SHP77 treated with DMSO at 0.1 percent for 48 hours (cell line): ENCODE results near the gene CPVL.

Source experiments
- DNase-seq: peaks from one replicate; lab custom pipeline; 2025; lab: John Stamatoyannopoulos, UW

CPVL gene

GRCh38 chr7:29000717-29001076 is 145.6 kb downstream of the CPVL start:
- DNase-seq: no peak

- DNase-seq: no peak
These were observed 146.2 kb downstream of the CPVL start for GRCh38 chr7:28999895-29000716.

GRCh38 chr7:28999427-28999826 is 146.9 kb downstream of the CPVL start:
- no peak for DNase-seq

- DNase-seq: peak; percentile 24
These were observed 148.2 kb downstream of the CPVL start for GRCh38 chr7:28998105-28998504.

- peak; percentile 7 for DNase-seq
These were observed 149.5 kb downstream of the CPVL start for GRCh38 chr7:28996836-28997235.

- no peak for DNase-seq
These were observed 153.0 kb downstream of the CPVL start for GRCh38 chr7:28993371-28993770.

- no peak for DNase-seq
These were observed 153.5 kb downstream of the CPVL start for GRCh38 chr7:28992798-28993197.

GRCh38 chr7:28990200-28990960 is 156.0 kb downstream of the CPVL start:
- DNase-seq: no peak

- no peak for DNase-seq
These were observed 156.9 kb downstream of the CPVL start for GRCh38 chr7:28989211-28989980.

GRCh38 chr7:28988810-28989209 is 157.5 kb downstream of the CPVL start:
- DNase-seq: no peak

GRCh38 chr7:28988091-28988490 is 158.2 kb downstream of the CPVL start:
- DNase-seq: no peak

GRCh38 chr7:28986765-28987110 is 159.6 kb downstream of the CPVL start:
- no peak for DNase-seq

GRCh38 chr7:28986028-28986764 is 160.1 kb downstream of the CPVL start:
- DNase-seq: no peak

- DNase-seq: no peak
These were observed 161.7 kb downstream of the CPVL start for GRCh38 chr7:28984631-28985030.

GRCh38 chr7:28984217-28984616 is 162.1 kb downstream of the CPVL start:
- no peak for DNase-seq

- DNase-seq: no peak
These were observed 162.7 kb downstream of the CPVL start for GRCh38 chr7:28983396-28984190.

GRCh38 chr7:28981161-28981465 is 165.2 kb downstream of the CPVL start:
- DNase-seq: no peak

GRCh38 chr7:28980451-28981160 is 165.7 kb downstream of the CPVL start:
- no peak for DNase-seq

GRCh38 chr7:28979776-28980175 is 166.6 kb downstream of the CPVL start:
- no peak for DNase-seq

- DNase-seq: no peak
These were observed 168.5 kb downstream of the CPVL start for GRCh38 chr7:28977881-28978280.

- no peak for DNase-seq
These were observed 170.3 kb downstream of the CPVL start for GRCh38 chr7:28976022-28976421.
